HEK293 (cell line): ENCODE results near the gene DUSP3.

Source experiments
- CTCF ChIA-PET: fragments of 350-600 bp; formaldehyde crosslinking; extraction: SDS; loops from one replicate; lab custom pipeline; 2021; ENCODE audit warnings: antibody characterized with exemption; lab: Yijun Ruan, JAX
- POLR2A ChIA-PET: fragments of 300-600 bp; formaldehyde crosslinking; extraction: SDS; loops from one replicate; lab custom pipeline; 2020; ENCODE audit warnings: antibody characterized with exemption, inconsistent platforms; lab: Yijun Ruan, JAX
- H3K27ac ChIP-seq: fragments of 200-500 bp; sonication (Bioruptor generic); 2 replicates; pipeline ENCODE4 v1.5.1; 2014; ENCODE audit warnings: low read depth, low read length, control low read depth, inconsistent platforms; ENCODE audit errors: extremely low read depth
- H3K36me3 ChIP-seq, 2 experiments: fragments of 200-500 bp in 1 of 2; sonication (Bioruptor generic) in 1 of 2; 1 replicate in 1 of 2; 2 replicates in 1 of 2; pipeline ENCODE4 v1.5.1; 2014 to 2017; ENCODE audit warnings: inconsistent platforms in 2 of 2, low read length in 2 of 2; ENCODE audit not compliant: control insufficient read depth in 2 of 2, insufficient read depth in 1 of 2
- H3K4me1 ChIP-seq: fragments of 200-500 bp; sonication (Bioruptor generic); 2 replicates; pipeline ENCODE4 v1.5.1; 2014; ENCODE audit warnings: mild to moderate bottlenecking, low read length, inconsistent platforms; ENCODE audit not compliant: control insufficient read depth, insufficient read depth
- H3K4me3 ChIP-seq: 2 replicates; pipeline ENCODE4 v1.5.1; 2011; ENCODE audit warnings: low read depth, mild to moderate bottlenecking, control low read depth, low read length, moderate library complexity
- H3K9me3 ChIP-seq: fragments of 200-500 bp; sonication (Bioruptor generic); 2 replicates; pipeline ENCODE4 v1.5.1; 2014; ENCODE audit warnings: low read depth, low read length, inconsistent platforms; ENCODE audit not compliant: control insufficient read depth, insufficient read depth
- BCL11A ChIP-seq: fragments of 450-650 bp; formaldehyde crosslinking; IDR thresholded peaks from 2 replicates; pipeline ENCODE4 v1.5.1; 2016; ENCODE audit warnings: low read depth, missing biosample characterization, missing genetic modification characterization
- OVOL3 ChIP-seq: fragments of 450-650 bp; formaldehyde crosslinking; IDR thresholded peaks from 2 replicates; pipeline ENCODE4 v1.5.1; 2016; ENCODE audit warnings: missing biosample characterization, missing genetic modification characterization
- RBAK ChIP-seq: fragments of 450-650 bp; formaldehyde crosslinking; IDR thresholded peaks from 2 replicates; pipeline ENCODE4 v1.5.1; 2016; ENCODE audit warnings: missing biosample characterization, missing genetic modification characterization
- SALL2 ChIP-seq: fragments of 450-650 bp; formaldehyde crosslinking; IDR thresholded peaks from 2 replicates; pipeline ENCODE4 v1.5.0; 2017; ENCODE audit warnings: missing biosample characterization, mild to moderate bottlenecking, missing genetic modification characterization, borderline replicate concordance
- ZFHX2 ChIP-seq: fragments of 450-650 bp; formaldehyde crosslinking; conservative IDR thresholded peaks from 2 replicates; pipeline ENCODE4 v1.5.1; 2016; ENCODE audit warnings: missing biosample characterization, missing genetic modification characterization
- ZNF121 ChIP-seq: fragments of 450-650 bp; formaldehyde crosslinking; IDR thresholded peaks from 2 replicates; pipeline ENCODE4 v1.5.1; 2016; ENCODE audit warnings: missing biosample characterization, missing genetic modification characterization
- ZNF133 ChIP-seq: fragments of 450-650 bp; formaldehyde crosslinking; IDR thresholded peaks from 2 replicates; pipeline ENCODE4 v1.5.1; 2016; ENCODE audit warnings: missing biosample characterization, missing genetic modification characterization
- ZNF2 ChIP-seq: fragments of 450-650 bp; formaldehyde crosslinking; IDR thresholded peaks from 2 replicates; pipeline ENCODE4 v1.5.1; 2016; ENCODE audit warnings: missing biosample characterization, missing genetic modification characterization
- ZNF426 ChIP-seq: fragments of 450-650 bp; formaldehyde crosslinking; IDR thresholded peaks from 2 replicates; pipeline ENCODE4 v1.5.1; 2017; ENCODE audit warnings: missing biosample characterization, missing genetic modification characterization, mild to moderate bottlenecking, inconsistent platforms, moderate library complexity
- ZNF558 ChIP-seq: fragments of 450-650 bp; formaldehyde crosslinking; IDR thresholded peaks from 2 replicates; pipeline ENCODE4 v1.5.1; 2016; ENCODE audit warnings: missing biosample characterization, missing genetic modification characterization
- ZNF626 ChIP-seq: fragments of 450-650 bp; sonication (Bioruptor Pico); formaldehyde crosslinking; IDR thresholded peaks from 2 replicates; pipeline ENCODE4 v1.5.1; 2018; ENCODE audit warnings: missing biosample characterization, missing genetic modification characterization, inconsistent platforms
- TF ChIP-seq, protein P1 (sequence below): fragments of 450-650 bp; formaldehyde crosslinking; IDR thresholded peaks from 2 replicates; pipeline ENCODE4 v1.5.1; 2016; ENCODE audit warnings: missing biosample characterization, missing genetic modification characterization
- TF ChIP-seq, protein P2 (sequence below): fragments of 450-650 bp; formaldehyde crosslinking; conservative IDR thresholded peaks from 2 replicates; pipeline ENCODE4 v1.5.1; 2016; ENCODE audit warnings: low read depth, missing biosample characterization, missing genetic modification characterization
- TF ChIP-seq, protein P3 (sequence below): fragments of 450-650 bp; formaldehyde crosslinking; IDR thresholded peaks from 2 replicates; pipeline ENCODE4 v1.5.1; 2016; ENCODE audit warnings: missing biosample characterization, missing genetic modification characterization, low read depth

The DUSP3 gene

DNA sequence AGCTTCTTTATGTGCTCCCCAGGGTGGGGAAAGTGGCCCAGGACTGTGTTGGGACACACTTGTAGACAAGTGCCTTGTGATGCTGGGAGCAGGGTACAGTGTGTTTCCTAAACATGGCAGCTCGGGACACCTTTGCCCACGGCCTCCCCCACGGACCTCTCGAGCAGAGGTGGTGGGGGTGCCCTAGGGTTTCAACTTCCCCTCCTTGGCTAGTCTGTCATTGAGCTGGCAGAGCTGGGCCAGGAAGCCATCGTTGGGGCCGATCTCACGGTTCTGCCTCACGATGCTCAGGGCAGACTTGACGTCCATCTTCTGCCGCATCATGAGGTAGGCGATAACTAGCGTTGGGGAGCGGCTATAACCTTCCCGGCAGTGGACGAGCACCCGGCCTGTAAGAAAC, 9.4 kb downstream of the DUSP3 start (continued):
- TF ChIP-seq, protein P1, sequence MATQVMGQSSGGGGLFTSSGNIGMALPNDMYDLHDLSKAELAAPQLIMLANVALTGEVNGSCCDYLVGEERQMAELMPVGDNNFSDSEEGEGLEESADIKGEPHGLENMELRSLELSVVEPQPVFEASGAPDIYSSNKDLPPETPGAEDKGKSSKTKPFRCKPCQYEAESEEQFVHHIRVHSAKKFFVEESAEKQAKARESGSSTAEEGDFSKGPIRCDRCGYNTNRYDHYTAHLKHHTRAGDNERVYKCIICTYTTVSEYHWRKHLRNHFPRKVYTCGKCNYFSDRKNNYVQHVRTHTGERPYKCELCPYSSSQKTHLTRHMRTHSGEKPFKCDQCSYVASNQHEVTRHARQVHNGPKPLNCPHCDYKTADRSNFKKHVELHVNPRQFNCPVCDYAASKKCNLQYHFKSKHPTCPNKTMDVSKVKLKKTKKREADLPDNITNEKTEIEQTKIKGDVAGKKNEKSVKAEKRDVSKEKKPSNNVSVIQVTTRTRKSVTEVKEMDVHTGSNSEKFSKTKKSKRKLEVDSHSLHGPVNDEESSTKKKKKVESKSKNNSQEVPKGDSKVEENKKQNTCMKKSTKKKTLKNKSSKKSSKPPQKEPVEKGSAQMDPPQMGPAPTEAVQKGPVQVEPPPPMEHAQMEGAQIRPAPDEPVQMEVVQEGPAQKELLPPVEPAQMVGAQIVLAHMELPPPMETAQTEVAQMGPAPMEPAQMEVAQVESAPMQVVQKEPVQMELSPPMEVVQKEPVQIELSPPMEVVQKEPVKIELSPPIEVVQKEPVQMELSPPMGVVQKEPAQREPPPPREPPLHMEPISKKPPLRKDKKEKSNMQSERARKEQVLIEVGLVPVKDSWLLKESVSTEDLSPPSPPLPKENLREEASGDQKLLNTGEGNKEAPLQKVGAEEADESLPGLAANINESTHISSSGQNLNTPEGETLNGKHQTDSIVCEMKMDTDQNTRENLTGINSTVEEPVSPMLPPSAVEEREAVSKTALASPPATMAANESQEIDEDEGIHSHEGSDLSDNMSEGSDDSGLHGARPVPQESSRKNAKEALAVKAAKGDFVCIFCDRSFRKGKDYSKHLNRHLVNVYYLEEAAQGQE (tag by site-specific recombination): no peak
- no peak for TF ChIP-seq ZNF626 (tag by site-specific recombination)
- no peak for TF ChIP-seq ZNF133 (tag by site-specific recombination)
- TF ChIP-seq ZNF121 (tag by site-specific recombination): no peak
- TF ChIP-seq, protein P2, sequence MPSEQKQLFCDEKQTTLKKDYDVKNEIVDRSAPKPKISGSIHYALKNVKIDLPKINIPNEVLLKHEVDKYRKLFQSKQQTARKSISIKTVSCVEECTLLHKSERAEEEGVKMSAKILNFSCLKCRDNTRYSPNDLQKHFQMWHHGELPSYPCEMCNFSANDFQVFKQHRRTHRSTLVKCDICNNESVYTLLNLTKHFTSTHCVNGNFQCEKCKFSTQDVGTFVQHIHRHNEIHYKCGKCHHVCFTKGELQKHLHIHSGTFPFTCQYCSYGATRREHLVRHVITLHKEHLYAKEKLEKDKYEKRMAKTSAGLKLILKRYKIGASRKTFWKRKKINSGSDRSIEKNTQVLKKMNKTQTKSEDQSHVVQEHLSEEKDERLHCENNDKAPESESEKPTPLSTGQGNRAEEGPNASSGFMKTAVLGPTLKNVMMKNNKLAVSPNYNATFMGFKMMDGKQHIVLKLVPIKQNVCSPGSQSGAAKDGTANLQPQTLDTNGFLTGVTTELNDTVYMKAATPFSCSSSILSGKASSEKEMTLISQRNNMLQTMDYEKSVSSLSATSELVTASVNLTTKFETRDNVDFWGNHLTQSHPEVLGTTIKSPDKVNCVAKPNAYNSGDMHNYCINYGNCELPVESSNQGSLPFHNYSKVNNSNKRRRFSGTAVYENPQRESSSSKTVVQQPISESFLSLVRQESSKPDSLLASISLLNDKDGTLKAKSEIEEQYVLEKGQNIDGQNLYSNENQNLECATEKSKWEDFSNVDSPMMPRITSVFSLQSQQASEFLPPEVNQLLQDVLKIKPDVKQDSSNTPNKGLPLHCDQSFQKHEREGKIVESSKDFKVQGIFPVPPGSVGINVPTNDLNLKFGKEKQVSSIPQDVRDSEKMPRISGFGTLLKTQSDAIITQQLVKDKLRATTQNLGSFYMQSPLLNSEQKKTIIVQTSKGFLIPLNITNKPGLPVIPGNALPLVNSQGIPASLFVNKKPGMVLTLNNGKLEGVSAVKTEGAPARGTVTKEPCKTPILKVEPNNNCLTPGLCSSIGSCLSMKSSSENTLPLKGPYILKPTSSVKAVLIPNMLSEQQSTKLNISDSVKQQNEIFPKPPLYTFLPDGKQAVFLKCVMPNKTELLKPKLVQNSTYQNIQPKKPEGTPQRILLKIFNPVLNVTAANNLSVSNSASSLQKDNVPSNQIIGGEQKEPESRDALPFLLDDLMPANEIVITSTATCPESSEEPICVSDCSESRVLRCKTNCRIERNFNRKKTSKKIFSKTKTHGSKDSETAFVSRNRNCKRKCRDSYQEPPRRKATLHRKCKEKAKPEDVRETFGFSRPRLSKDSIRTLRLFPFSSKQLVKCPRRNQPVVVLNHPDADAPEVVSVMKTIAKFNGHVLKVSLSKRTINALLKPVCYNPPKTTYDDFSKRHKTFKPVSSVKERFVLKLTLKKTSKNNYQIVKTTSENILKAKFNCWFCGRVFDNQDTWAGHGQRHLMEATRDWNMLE (tag by site-specific recombination): no peak
- TF ChIP-seq OVOL3 (tag by site-specific recombination): no peak
- TF ChIP-seq, all 188 proteins: peak for 0

DNA sequence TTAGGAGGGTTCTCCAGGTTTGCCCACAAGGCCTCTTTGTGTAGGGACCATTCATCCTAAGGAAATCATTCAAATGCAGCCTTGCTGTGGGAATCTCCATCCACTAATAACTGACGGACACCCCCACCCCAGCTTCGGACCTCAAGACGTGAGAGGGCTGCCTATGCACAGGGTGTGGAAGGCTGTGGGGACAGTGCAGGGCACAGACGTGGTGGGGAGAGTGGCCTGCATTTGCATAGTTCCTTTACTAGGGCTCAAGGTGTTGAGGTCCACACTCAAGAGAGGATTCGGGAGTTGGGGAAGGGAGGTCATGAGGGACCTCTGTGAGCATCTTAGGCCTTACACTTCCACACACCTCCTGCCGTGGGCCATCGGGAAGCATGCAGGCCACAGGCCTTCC, 9.8 kb downstream of the DUSP3 start:
- Histone ChIP-seq H3K36me3 (peaks cover 30 to 59% of the 10 kb centered on the region in 2 experiments), H3K27ac (no peak overlapping the region), H3K4me1 (no peaks in the 10 kb centered on the region), H3K4me3 (no peak overlapping the region), H3K9me3 (no peaks in the 10 kb centered on the region)
- POLR2A ChIA-PET: no interaction called here
- TF ChIP-seq ZNF426 (tag by site-specific recombination): no peak
- TF ChIP-seq SALL2 (tag by site-specific recombination): no peak
- TF ChIP-seq BCL11A (tag by site-specific recombination): no peak
- no peak for TF ChIP-seq ZNF558 (tag by site-specific recombination)
- no peak for TF ChIP-seq ZNF2 (tag by site-specific recombination)
- no peak for TF ChIP-seq ZFHX2 (tag by site-specific recombination)
- TF ChIP-seq RBAK (tag by site-specific recombination): no peak
- CTCF ChIA-PET: interaction anchor here (0.6 to 1.9 kb wide), 3 partner anchors 9 to 71 kb away, joined by 3 to 8 read pairs (median 3); no protein-coding TSS in a partner anchor

DNA sequence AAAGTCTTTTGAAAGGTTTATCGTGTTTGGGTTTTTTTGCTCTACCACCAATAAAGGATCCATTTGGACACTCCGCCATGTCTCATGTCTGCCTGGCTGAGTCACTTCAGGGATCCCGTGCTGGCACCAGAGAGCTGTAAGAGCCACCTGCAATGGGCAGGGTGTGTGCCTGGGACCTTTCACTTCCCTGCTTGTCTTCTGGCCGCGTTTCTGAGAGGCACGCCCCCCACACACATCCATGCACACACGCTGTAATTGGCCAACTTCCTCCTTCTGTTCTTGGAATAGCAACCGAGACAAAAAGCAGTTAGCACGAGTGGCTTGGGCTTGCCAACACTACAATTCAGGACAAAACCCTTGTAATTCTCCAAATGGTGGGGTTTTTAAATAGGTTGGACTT, 10.4 kb downstream of the DUSP3 start:
- ChIA-PET CTCF (interaction anchor here (0.6 to 3.8 kb wide), 6 partner anchors 8 to 78 kb away, joined by 3 to 30 read pairs (median 13); partner anchors contain the start of genes CD300LG and SOST), POLR2A (no interaction called here)
- H3K27ac ChIP-seq: no peak overlapping the region
- H3K36me3 ChIP-seq: peaks cover 25 to 55% of the 10 kb centered on the region in 2 experiments
- H3K9me3 ChIP-seq: no peaks in the 10 kb centered on the region
- H3K4me3 ChIP-seq: no peak overlapping the region
- no peak for TF ChIP-seq RBAK (tag by site-specific recombination)
- TF ChIP-seq, protein P3, sequence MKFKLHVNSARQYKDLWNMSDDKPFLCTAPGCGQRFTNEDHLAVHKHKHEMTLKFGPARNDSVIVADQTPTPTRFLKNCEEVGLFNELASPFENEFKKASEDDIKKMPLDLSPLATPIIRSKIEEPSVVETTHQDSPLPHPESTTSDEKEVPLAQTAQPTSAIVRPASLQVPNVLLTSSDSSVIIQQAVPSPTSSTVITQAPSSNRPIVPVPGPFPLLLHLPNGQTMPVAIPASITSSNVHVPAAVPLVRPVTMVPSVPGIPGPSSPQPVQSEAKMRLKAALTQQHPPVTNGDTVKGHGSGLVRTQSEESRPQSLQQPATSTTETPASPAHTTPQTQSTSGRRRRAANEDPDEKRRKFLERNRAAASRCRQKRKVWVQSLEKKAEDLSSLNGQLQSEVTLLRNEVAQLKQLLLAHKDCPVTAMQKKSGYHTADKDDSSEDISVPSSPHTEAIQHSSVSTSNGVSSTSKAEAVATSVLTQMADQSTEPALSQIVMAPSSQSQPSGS (tag by site-specific recombination): no peak
- H3K4me1 ChIP-seq: no peaks in the 10 kb centered on the region
